AG09319 (cell line): Measurements from ENCODE around the gene EMX1.

Experiments used
- DNase-seq: peaks from one replicate; pipeline ENCODE4 v3.0.0-alpha.2; 2010; ENCODE audit warnings: low read depth; ENCODE audit errors: extremely low read depth
- TF ChIP-seq, protein P1 (sequence below): IDR thresholded peaks from 2 replicates; pipeline ENCODE4 v1.5.1; 2011; ENCODE audit warnings: low read depth, mild to moderate bottlenecking, inconsistent platforms, low read length, moderate library complexity

EMX1 gene

GRCh38 chr2:72961853-72962468 lies 44.6 kb downstream of the EMX1 start:
- DNase-seq = no peak
- TF ChIP-seq, protein P1, sequence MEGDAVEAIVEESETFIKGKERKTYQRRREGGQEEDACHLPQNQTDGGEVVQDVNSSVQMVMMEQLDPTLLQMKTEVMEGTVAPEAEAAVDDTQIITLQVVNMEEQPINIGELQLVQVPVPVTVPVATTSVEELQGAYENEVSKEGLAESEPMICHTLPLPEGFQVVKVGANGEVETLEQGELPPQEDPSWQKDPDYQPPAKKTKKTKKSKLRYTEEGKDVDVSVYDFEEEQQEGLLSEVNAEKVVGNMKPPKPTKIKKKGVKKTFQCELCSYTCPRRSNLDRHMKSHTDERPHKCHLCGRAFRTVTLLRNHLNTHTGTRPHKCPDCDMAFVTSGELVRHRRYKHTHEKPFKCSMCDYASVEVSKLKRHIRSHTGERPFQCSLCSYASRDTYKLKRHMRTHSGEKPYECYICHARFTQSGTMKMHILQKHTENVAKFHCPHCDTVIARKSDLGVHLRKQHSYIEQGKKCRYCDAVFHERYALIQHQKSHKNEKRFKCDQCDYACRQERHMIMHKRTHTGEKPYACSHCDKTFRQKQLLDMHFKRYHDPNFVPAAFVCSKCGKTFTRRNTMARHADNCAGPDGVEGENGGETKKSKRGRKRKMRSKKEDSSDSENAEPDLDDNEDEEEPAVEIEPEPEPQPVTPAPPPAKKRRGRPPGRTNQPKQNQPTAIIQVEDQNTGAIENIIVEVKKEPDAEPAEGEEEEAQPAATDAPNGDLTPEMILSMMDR = no peak

DNA sequence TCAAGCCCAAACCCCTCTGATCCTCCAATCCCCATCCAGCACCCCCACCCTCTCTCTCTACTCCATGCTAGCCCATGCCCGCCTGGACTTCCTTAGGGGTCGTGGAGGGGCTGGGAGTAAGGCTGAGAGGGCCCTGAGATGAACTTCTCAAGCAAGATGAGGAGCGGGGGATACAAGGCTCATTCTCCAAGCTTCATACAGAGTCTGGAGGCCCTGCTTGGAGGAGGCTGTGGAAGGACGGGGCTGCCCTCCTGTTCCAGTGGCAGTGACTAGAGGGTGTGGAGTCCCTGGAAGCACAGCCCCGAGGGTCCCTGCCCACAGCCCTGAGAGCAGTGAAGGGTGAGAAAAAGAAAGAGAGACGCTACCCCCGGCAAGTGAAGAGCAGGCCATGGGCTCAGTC lies 45.6 kb downstream of the EMX1 start:
- TF ChIP-seq, protein P1 = no peak
- DNase-seq = no peak

DNA sequence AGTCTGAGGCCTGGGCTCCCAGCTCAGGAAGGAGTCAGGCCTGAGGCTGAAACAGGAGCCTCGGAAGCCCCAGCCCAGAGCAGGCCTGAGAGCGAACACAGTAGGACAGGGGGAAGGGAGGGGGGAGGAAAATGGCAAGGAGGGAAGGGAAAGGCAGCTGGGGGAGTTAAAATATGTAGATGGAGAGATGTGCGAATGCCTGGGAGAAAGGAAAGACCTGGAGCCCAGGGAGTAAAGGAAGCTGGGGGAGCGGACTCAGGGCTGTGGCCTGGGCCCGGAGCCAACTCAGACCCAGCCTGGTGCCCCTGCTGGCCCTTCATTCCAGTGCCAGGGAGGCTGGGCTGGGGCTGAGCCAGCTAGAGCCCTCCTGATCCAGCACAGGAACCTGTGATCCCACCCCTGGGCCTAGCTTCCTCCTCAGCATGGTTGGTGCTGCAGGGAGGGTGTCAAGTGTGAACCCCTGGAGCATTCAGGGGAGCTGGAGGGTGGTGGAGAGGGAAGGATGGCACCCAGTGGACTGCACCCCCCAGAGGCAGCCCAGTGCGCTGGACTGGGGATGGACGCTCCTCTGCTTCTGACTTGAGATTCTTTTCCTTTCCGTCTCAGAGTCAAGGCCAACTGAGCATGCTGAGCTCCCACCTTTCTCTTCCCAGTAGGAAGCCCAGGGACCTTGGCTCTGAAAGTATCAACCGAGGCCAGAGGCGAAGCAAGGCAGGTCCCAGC lies 46.3 kb downstream of the EMX1 start:
- TF ChIP-seq, protein P1 = no peak
- DNase-seq = no peak

DNA sequence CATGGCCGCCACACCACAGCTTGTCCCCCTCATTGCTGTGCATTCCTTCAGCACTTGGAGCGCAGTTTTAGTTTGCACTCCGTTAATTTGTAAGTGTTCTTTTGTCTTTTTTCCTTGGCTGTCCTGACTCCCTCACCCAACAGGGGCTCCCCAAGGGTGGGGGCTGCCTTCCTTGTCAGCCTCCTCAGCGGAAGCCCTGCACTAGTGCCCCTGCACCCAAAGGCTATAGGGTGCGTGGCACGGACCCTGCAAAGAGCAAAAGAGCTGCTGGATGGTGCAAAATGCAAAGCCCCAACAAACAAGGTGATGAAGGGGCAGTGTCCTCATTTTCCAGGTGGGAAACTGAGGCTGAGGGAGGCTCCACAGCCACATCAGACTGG lies 46.8 kb downstream of the EMX1 start:
- no peak for DNase-seq

GRCh38 chr2:72965016-72965415 lies 47.7 kb downstream of the EMX1 start:
- TF ChIP-seq, protein P1 = no peak
- DNase-seq = no peak

More for the DNA sequence above, 46.8 kb downstream of the EMX1 start:
- TF ChIP-seq, protein P1 = no peak

GRCh38 chr2:72965770-72966450 lies 48.6 kb downstream of the EMX1 start:
- TF ChIP-seq, protein P1 = no peak
- DNase-seq = no peak

DNA sequence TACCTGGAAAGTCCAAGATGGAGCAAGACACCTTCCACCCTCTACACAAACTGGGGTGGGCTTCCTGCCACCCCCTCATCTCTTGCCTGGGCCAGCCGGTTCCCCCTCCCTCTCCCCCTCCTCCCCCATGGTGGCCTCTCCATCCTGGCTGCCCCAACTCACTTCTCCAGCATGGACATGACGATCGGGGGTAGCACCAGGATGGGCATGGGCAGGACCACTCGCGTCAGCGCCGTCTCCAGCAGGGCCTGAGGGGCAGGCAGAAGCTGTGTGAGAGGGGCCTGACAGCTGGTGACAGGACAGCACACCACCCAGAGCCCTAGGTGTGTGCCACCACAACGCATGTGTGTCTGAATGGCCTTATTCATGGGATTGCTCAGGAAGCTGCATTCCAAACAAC lies 51.0 kb downstream of the EMX1 start:
- no peak for DNase-seq
- TF ChIP-seq, protein P1 = no peak
